Measurements from ENCODE around the gene FOXO1.

DNA sequence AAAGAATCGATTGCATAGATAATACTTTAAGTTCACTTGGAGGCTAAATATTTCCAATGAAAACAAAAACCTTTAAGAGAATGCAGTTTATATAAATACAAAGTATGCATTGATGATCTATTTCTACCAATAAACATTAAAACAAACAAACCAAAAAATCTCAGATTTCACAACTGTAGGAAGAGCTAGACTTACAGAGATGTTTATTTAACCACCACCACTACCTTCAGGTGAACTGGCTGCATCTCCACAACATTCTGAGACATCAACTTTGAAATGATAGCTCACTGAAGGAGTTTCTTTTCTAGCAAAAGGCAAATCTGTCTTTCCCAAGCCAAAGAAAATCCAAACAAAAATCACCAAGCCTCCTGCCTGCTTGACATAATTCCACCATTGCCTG is 44.2 kb downstream of the FOXO1 start:
- TF ChIP-seq EGR1 (IDR thresholded peaks at IDR 0.05), result no peak
- TF ChIP-seq, protein P1, sequence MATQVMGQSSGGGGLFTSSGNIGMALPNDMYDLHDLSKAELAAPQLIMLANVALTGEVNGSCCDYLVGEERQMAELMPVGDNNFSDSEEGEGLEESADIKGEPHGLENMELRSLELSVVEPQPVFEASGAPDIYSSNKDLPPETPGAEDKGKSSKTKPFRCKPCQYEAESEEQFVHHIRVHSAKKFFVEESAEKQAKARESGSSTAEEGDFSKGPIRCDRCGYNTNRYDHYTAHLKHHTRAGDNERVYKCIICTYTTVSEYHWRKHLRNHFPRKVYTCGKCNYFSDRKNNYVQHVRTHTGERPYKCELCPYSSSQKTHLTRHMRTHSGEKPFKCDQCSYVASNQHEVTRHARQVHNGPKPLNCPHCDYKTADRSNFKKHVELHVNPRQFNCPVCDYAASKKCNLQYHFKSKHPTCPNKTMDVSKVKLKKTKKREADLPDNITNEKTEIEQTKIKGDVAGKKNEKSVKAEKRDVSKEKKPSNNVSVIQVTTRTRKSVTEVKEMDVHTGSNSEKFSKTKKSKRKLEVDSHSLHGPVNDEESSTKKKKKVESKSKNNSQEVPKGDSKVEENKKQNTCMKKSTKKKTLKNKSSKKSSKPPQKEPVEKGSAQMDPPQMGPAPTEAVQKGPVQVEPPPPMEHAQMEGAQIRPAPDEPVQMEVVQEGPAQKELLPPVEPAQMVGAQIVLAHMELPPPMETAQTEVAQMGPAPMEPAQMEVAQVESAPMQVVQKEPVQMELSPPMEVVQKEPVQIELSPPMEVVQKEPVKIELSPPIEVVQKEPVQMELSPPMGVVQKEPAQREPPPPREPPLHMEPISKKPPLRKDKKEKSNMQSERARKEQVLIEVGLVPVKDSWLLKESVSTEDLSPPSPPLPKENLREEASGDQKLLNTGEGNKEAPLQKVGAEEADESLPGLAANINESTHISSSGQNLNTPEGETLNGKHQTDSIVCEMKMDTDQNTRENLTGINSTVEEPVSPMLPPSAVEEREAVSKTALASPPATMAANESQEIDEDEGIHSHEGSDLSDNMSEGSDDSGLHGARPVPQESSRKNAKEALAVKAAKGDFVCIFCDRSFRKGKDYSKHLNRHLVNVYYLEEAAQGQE (IDR thresholded peaks at IDR 0.05; ENCODE audit: low read depth), result no peak
- TF ChIP-seq RAD21 (IDR thresholded peaks at IDR 0.05; ENCODE audit: low read depth), result no peak
- TF ChIP-seq YY1 (IDR thresholded peaks at IDR 0.05; ENCODE audit: low read depth), result no peak
- no peak for TF ChIP-seq NFIC (IDR thresholded peaks at IDR 0.05)
- TF ChIP-seq TEAD4 (IDR thresholded peaks at IDR 0.05), result no peak
- TF ChIP-seq CEBPB (IDR thresholded peaks at IDR 0.05), result no peak
- TF ChIP-seq, protein P2, sequence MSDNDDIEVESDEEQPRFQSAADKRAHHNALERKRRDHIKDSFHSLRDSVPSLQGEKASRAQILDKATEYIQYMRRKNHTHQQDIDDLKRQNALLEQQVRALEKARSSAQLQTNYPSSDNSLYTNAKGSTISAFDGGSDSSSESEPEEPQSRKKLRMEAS (IDR thresholded peaks at IDR 0.05), result no peak
- no peak for TF ChIP-seq CREB1 (IDR thresholded peaks at IDR 0.05; ENCODE audit: low read depth)
